ENCODE data around the gene LUZP1. TPM values are rescaled to one million over a fixed set of nuclear protein-coding genes. Genes with fewer than 3 reads are reported as not detected.

LUZP1 gene
- total RNA-seq, 1 donor from 2014 or later: 18.0 TPM

DNA sequence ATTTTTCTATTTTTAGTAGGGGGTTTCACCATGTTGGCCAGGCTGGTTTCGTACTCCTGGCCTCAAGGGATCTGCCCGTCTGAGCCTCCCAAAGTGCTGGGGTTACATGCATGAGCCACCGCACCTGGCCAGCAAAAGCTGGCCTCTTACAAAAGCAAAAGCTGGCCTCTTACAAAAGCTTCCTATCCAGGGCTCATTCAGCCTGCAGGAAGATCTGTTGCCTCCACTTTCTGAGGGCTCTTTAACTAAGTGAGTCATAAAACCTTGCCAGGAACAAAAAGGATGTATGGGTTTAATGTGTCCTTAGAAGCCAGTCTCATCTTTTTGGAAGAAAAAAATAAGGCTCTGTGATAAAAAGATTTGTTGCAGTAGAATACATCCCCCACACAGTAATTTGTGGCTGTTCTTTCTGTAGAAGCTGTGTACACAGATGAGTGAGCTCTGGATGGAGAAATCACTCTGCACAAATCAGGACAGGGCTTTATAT is 33.6 kb upstream of the LUZP1 start:
- H3K36me3 ChIP-seq: no peaks in the 10 kb centered on the region
- H3K4me1 ChIP-seq: no peaks in the 10 kb centered on the region
- intact Hi-C loops (cut with DNase I): no loop called here
- H3K4me3 ChIP-seq: no peak overlapping the region
- TF ChIP-seq, protein P1, sequence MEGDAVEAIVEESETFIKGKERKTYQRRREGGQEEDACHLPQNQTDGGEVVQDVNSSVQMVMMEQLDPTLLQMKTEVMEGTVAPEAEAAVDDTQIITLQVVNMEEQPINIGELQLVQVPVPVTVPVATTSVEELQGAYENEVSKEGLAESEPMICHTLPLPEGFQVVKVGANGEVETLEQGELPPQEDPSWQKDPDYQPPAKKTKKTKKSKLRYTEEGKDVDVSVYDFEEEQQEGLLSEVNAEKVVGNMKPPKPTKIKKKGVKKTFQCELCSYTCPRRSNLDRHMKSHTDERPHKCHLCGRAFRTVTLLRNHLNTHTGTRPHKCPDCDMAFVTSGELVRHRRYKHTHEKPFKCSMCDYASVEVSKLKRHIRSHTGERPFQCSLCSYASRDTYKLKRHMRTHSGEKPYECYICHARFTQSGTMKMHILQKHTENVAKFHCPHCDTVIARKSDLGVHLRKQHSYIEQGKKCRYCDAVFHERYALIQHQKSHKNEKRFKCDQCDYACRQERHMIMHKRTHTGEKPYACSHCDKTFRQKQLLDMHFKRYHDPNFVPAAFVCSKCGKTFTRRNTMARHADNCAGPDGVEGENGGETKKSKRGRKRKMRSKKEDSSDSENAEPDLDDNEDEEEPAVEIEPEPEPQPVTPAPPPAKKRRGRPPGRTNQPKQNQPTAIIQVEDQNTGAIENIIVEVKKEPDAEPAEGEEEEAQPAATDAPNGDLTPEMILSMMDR (IDR thresholded peaks at IDR 0.05): no peak
- no peak overlapping the region for H3K27ac ChIP-seq
- no peaks in the 10 kb centered on the region for H3K27me3 ChIP-seq
- no peak for DNase-seq (ENCODE audit: low spot score in 2 of 2)
- no peaks in the 10 kb centered on the region for H3K9me3 ChIP-seq

- no peaks in the 10 kb centered on the region for H3K4me1 ChIP-seq
- intact Hi-C loops (cut with DNase I): no loop called here
- no peaks in the 10 kb centered on the region for H3K36me3 ChIP-seq
- TF ChIP-seq, protein P1 (IDR thresholded peaks at IDR 0.05): no peak
- no peak overlapping the region for H3K4me3 ChIP-seq
- no peak for DNase-seq (ENCODE audit: low spot score in 2 of 2)
- no peaks in the 10 kb centered on the region for H3K9me3 ChIP-seq
- no peak overlapping the region for H3K27ac ChIP-seq
- H3K27me3 ChIP-seq: no peaks in the 10 kb centered on the region
Observed at GRCh38 chr1:23200883-23201282, 32.2 kb upstream of the LUZP1 start.

GRCh38 chr1:23198373-23198772 is 29.7 kb upstream of the LUZP1 start:
- no peak overlapping the region for H3K27ac ChIP-seq
- no peaks in the 10 kb centered on the region for H3K4me1 ChIP-seq
- no peaks in the 10 kb centered on the region for H3K9me3 ChIP-seq
- DNase-seq (ENCODE audit: low spot score in 2 of 2): no peak
- TF ChIP-seq, protein P1 (IDR thresholded peaks at IDR 0.05): no peak
- no peak overlapping the region for H3K4me3 ChIP-seq
- intact Hi-C loops (cut with DNase I): no loop called here
- no peaks in the 10 kb centered on the region for H3K36me3 ChIP-seq
- no peaks in the 10 kb centered on the region for H3K27me3 ChIP-seq

DNA sequence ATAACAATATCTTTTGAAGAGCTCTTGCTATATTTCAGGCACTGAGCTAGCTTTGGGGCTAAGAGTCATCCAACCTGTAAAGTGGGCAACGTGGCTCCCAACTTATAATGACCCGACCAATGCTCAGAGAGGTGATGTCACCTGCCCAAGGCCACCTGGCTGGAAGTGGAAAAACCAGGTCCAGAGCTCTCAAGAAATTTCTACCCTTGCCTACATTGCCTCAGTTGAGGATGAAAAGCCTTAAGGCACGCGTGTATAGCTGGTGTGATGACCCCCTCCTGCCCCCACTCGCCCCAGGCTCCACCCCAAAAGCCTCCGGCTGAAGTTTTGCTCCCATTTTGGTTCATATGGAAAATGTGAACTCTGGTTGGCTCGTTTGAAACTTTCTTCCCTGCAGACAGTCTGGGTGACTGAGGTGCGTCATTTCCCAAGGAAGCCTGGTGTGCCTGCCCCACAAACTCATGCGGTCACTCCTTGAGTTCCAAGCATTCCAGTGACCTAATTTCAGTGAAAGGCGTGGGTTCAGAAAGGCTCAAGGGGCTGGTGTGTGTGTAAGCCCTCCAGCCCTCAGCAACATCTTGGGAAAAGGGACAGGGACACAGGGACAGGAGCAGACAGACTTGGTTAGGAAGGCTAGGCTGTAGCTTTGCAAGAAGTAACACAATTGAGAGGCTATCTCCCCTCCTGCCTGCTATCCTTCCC is 28.1 kb upstream of the LUZP1 start:
- Histone ChIP-seq H3K4me3 (no peak overlapping the region), H3K27ac (no peak overlapping the region), H3K4me1 (no peaks in the 10 kb centered on the region), H3K9me3 (no peaks in the 10 kb centered on the region), H3K36me3 (no peaks in the 10 kb centered on the region), H3K27me3 (no peaks in the 10 kb centered on the region)
- DNase-seq (ENCODE audit: low spot score in 2 of 2): no peak
- intact Hi-C loops (cut with DNase I): no loop called here
- TF ChIP-seq, protein P1 (IDR thresholded peaks at IDR 0.05): no peak

DNA sequence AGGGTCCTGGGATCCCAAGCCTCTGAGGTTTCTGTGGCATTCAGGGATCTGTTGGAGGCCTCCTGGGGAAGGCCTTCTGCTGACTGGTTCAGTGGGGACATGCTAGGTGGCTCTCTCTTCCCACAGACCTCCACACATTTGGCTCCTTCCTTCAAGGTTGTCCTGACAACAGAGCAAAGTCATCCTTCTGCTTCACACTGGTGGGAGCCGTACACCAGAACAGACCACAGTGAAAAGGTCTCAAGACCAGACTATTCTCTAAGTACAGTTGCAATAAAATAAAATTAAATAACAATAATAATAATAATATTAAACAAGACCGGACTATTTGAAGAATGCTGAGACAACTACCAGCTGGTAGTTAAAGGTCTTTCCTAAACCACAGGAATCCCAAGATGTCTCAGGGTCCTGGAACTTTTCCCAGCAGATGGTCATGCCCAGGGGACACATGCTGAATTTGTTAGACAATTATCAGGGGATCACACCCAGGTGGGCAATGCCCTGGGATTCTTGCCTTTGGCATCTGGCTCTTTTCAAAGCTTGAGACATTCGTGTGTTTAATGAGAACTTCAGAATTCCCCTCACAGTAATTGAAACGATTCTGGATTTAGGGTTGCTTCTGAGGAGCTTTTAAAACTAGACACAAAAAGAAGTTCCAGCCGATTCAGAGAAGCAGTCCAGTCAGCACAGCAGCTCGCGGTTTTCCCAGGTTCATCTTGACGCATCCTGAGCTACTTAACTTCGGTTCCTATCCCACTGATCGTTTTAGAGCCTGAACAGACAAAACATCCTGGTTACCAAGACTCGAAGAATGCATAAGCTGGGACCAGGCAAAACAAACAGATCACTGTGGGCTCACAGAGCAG is 25.7 kb upstream of the LUZP1 start:
- Histone ChIP-seq H3K4me3 (no peak overlapping the region), H3K27me3 (no peaks in the 10 kb centered on the region), H3K4me1 (no peaks in the 10 kb centered on the region), H3K27ac (no peak overlapping the region), H3K36me3 (no peaks in the 10 kb centered on the region), H3K9me3 (no peaks in the 10 kb centered on the region)
- no peak for DNase-seq (ENCODE audit: low spot score in 2 of 2)
- intact Hi-C loops (cut with DNase I): no loop called here
- TF ChIP-seq, protein P1 (IDR thresholded peaks at IDR 0.05): no peak

Measured in ascending aorta (tissue), 2 donors.